Activated T-cell treated with anti-CD3 and anti-CD28 coated beads, Interleukin-2, amount 50 U/mL, for 4 hours (primary cell): ENCODE data around the gene HOXA6. TPM values are rescaled to one million over a fixed set of nuclear protein-coding genes. Genes with fewer than 3 reads are reported as not detected.

Source experiments
- ATAC-seq, 2 donors: fragments of 200-7000 bp; cut with Tn5 transposase; one replicate each; pipeline ENCODE4 v1.10.0; 2021
- DNase-seq: peaks from one replicate; pipeline ENCODE4 v3.0.0-alpha.2; 2020
- H3K27me3 Mint-ChIP-seq: one replicate; pipeline ENCODE4 v1.8.0; 2021; ENCODE audit warnings: low read depth, mixed read lengths
- H3K36me3 Mint-ChIP-seq: one replicate; pipeline ENCODE4 v1.8.0; 2022; ENCODE audit warnings: mixed read lengths; ENCODE audit not compliant: insufficient read depth
- H3K4me1 Mint-ChIP-seq: one replicate; pipeline ENCODE4 v1.8.0; 2021; ENCODE audit warnings: low read depth, mixed read lengths
- H3K4me3 Mint-ChIP-seq: one replicate; pipeline ENCODE4 v1.8.0; 2021; ENCODE audit warnings: mild to moderate bottlenecking, moderate library complexity, mixed read lengths
- H3K9me3 Mint-ChIP-seq: one replicate; pipeline ENCODE4 v1.8.0; 2021; ENCODE audit warnings: mixed read lengths
- total RNA-seq, 3 donors: library from RNA; stranded (reverse); gene quantifications; one replicate each; pipeline ENCODE4 v1.2.1, GENCODE V29; 2021

Gene HOXA6
- not detected for total RNA-seq

- Mint-ChIP-seq H3K4me3 (no peak within 1 kb of the TSS), H3K4me1 (peaks cover 22% of the 10 kb centered on the region)
Measured at GRCh38 chr7:27147199-27148030, at the start of gene HOXA6. HOXA6 (minus strand) TSS chr7:27147774; CDS start chr7:27147749, 25 bp downstream.

GRCh38 chr7:27196287-27196767, 48.8 kb upstream of the HOXA6 start:
- Mint-ChIP-seq H3K4me1 (peaks cover 25% of the 10 kb centered on the region), H3K36me3 (no peaks in the 10 kb centered on the region), H3K4me3 (no peak overlapping the region), H3K9me3 (no peaks in the 10 kb centered on the region), H3K27me3 (peaks cover 79% of the 10 kb centered on the region)
- ATAC-seq, result peak in 1 of 2 donors; percentile 31
- DNase-seq, result peak; percentile 84

More at GRCh38 chr7:27147199-27148030, at the start of gene HOXA6:
- H3K36me3 Mint-ChIP-seq, result no peaks in the 10 kb centered on the region
- H3K27me3 Mint-ChIP-seq, result peaks cover 84% of the 10 kb centered on the region
- H3K9me3 Mint-ChIP-seq, result no peaks in the 10 kb centered on the region
- no peak for ATAC-seq
- no peak for DNase-seq

DNA sequence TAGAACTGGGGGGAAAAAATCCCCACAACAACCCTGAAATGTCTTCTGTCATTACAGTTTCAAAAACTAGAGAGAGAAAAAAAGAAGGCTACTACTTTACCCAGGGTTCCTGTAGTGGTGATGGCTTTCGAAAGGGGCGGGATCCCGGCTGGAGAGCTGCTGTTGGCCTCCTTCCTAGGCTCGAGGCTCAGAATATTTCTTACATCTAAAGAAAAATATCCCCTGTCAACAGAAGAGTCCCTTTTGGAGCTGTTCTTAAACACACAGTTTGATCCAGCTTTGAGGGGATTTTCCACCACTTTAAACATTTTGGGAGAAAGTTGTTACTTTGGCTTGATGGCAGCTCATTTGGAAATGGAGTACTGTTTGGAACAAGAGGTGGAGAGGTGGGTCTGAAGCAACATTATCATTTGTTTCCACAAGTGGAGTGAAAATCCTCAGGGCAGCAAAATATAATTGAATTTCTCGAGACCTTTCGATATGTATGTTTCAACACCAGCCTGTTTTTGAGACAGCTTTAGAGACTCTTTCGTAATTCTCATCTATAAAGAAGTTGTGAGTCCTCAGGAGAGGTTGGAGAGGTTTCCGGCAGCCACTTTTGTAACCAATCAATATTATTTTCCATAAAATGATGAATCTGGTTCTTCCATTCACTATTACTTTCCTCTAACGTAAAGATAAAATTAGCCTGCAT, 47.3 kb upstream of the HOXA6 start:
- Mint-ChIP-seq H3K9me3 (no peaks in the 10 kb centered on the region), H3K4me3 (no peak overlapping the region), H3K27me3 (peaks cover 81% of the 10 kb centered on the region), H3K36me3 (no peaks in the 10 kb centered on the region), H3K4me1 (peaks cover 13% of the 10 kb centered on the region)
- no peak for DNase-seq
- no peak for ATAC-seq

DNA sequence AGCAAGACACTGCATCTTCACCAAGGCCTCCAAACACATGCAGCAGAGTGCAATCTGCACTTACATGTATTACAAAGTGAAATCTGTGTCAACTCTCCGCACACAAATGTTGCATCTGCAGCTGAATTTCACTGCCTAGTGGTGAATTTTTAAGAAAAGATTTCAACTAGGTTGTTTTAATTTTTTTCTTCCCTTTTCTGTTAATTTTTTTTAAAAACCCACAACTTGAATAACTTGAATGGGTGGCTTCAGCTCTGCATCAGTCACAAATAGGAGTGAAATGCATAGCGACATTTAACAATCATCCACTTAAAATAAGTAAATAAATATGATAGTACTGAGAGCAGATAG, 46.4 kb upstream of the HOXA6 start:
- Mint-ChIP-seq H3K4me3 (no peak overlapping the region), H3K4me1 (peaks cover 16% of the 10 kb centered on the region), H3K27me3 (peaks cover 87% of the 10 kb centered on the region), H3K9me3 (no peaks in the 10 kb centered on the region), H3K36me3 (no peaks in the 10 kb centered on the region)
- ATAC-seq, result no peak
- DNase-seq, result no peak

DNA sequence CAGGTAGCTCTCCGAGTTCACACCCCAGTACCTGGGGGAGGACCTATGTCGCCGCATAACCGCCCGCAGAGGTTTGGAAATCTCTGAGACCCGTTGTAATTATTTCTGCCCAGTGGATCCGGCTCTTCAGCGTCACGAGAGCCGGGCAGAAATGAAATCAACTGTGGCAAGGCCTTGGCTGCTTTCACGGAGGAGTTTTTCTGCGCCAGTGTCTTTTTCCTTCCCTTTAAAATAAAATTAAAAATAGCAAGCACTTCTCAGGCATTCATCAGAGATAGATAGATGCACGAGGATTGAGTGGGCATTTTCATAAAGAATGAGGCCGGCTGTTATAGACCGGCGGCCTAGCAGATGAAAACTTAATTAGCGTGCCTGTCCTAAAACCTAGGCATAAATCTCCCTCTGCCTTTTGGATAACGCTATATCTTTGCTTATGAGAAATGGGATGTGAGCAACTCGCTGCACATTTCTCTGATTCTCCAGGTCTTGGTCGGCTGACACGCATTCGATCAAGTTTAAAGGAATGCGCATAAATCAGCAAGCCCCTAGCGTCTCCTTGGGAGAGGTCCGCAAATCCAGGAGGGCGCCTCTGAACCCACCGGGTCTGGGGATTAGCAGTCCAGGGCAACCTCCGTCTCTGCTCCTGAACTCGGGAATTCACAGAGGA, 45.9 kb upstream of the HOXA6 start:
- Mint-ChIP-seq H3K4me3 (no peak overlapping the region), H3K27me3 (peaks cover 87% of the 10 kb centered on the region), H3K9me3 (no peaks in the 10 kb centered on the region), H3K36me3 (no peaks in the 10 kb centered on the region), H3K4me1 (peaks cover 19% of the 10 kb centered on the region)
- ATAC-seq (no peak), DNase-seq (no peak)

DNA sequence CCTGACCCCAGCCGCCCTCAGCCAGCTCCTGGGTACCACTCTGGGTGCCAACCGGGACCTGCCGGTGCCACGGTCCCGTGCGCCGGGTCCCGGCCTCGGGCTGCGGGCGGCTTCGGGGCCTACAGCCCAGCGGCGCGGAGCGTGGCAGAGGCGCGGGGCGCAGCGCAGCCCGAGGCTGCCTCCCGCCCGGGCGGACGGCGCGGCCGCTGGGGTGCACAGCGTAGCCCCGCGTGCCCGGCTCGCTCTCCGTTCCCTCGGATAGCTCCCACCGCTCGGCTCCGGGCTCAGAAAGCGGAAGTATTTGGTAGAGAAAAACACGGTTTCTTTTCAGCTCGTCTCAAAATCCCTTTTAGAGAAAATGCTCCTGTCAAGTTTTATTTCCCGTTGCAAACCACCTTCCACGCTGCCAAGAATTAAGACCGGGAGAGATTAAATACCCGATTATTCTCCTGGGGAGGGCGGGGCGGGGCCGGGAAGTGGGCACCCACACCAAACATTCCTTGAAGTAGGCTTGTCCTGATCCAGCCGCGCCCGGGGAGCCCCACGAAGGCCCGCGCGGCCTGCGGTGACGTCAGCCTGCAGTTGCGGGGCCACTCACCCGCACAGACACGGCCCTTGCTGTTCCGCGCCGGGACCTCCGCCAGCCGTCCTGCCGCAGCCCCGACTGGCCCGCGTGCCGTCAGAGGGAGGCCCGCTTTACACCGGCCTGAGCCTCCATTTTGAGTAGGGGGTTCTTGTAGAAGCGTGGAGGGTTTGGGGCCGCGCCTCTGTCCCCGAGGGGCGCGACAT, 45.2 kb upstream of the HOXA6 start:
- Mint-ChIP-seq H3K4me1 (peaks cover 22% of the 10 kb centered on the region), H3K36me3 (no peaks in the 10 kb centered on the region), H3K9me3 (no peaks in the 10 kb centered on the region), H3K4me3 (peak overlapping the region; percentile 55), H3K27me3 (peaks cover 87% of the 10 kb centered on the region)
- DNase-seq (no peak), ATAC-seq (peak; percentile 60 to 66)

GRCh38 chr7:27191833-27192545, 44.4 kb upstream of the HOXA6 start:
- peaks cover 28% of the 10 kb centered on the region for H3K4me1 Mint-ChIP-seq
- H3K9me3 Mint-ChIP-seq, result no peaks in the 10 kb centered on the region
- peaks cover 87% of the 10 kb centered on the region for H3K27me3 Mint-ChIP-seq
- H3K36me3 Mint-ChIP-seq, result no peaks in the 10 kb centered on the region
- no peak for DNase-seq
- peak overlapping the region; percentile 46 for H3K4me3 Mint-ChIP-seq
- ATAC-seq, result peak; percentile 12 to 17

GRCh38 chr7:27191161-27191731, 43.7 kb upstream of the HOXA6 start:
- no peak for DNase-seq
- Mint-ChIP-seq H3K9me3 (no peaks in the 10 kb centered on the region), H3K4me1 (peaks cover 28% of the 10 kb centered on the region), H3K36me3 (no peaks in the 10 kb centered on the region), H3K4me3 (no peak overlapping the region), H3K27me3 (peaks cover 88% of the 10 kb centered on the region)
- no peak for ATAC-seq

DNA sequence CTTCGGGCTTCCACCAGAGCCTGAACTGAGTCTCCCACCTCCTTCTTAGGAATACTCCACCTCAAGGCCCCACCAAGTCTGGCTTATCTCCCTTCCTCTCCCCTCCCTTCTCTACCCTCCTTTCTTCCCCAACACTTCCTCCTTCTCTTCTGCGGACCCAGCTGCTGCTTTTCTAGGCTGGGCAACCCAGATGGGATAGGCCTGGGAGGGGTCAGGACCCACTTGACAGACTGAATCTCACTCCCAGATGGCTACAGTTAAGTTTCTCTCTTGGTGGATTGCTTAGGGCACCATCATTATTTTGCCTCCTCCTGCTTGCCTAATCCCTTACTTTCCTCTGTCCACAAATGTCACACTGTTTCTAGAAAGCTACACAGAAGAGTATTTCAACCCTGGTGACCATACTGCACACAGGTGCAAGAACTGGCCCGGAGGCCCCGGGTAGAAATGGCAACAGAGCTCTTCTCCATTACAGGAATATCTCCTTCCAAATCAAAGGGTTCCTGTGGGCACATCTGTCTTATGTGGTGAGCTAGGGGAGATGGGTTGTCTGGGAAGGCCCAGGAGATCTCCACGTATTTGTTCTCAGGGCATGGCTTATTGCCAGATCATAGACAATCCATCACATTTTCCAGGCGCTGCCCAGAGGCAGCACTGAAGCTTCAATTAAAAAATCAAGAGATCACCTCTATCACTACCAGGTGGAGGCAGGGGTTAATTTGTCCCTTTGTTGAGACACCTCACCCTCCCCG, 42.6 kb upstream of the HOXA6 start:
- Mint-ChIP-seq H3K4me3 (no peak overlapping the region), H3K9me3 (no peaks in the 10 kb centered on the region), H3K4me1 (peaks cover 39% of the 10 kb centered on the region), H3K36me3 (no peaks in the 10 kb centered on the region), H3K27me3 (peaks cover 92% of the 10 kb centered on the region)
- ATAC-seq (no peak), DNase-seq (no peak)

DNA sequence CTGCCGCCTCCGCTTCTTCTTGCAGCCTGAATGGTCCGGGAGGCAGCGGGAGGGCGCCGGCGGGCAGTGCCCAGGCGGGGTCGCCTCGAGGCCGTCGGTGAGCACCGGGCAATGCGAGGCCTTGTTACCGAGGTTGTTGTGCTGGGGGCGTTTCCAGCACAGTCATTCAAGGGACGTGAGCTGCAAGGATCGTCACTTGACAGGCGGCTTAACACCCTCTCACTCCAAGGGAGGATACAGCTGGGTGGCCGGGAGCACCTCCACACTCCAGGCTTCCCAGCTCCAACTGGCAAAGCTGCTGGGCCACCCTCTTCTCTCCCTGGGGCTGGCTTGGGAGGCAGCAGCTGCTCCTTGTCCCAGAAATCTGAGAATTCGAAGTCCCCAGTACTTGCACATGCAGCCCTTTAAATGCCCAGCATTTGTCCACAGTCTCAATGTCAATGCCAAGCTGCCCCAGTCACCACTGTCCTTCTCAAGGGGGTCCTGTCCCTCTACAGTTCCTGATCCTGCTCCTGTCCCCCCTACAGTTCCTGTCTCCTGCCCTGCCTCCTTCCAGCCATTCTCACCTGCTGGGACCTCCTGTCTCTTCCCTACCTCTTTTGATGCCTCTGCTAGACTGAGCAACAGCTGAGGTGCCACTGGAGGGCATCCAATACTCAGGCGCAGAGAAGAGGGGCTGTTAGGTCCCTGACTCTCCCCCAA, 41.9 kb upstream of the HOXA6 start:
- Mint-ChIP-seq H3K4me1 (peaks cover 46% of the 10 kb centered on the region), H3K27me3 (peaks cover 91% of the 10 kb centered on the region), H3K36me3 (no peaks in the 10 kb centered on the region), H3K9me3 (no peaks in the 10 kb centered on the region), H3K4me3 (peak overlapping the region; percentile 43)
- DNase-seq (no peak), ATAC-seq (no peak)

DNA sequence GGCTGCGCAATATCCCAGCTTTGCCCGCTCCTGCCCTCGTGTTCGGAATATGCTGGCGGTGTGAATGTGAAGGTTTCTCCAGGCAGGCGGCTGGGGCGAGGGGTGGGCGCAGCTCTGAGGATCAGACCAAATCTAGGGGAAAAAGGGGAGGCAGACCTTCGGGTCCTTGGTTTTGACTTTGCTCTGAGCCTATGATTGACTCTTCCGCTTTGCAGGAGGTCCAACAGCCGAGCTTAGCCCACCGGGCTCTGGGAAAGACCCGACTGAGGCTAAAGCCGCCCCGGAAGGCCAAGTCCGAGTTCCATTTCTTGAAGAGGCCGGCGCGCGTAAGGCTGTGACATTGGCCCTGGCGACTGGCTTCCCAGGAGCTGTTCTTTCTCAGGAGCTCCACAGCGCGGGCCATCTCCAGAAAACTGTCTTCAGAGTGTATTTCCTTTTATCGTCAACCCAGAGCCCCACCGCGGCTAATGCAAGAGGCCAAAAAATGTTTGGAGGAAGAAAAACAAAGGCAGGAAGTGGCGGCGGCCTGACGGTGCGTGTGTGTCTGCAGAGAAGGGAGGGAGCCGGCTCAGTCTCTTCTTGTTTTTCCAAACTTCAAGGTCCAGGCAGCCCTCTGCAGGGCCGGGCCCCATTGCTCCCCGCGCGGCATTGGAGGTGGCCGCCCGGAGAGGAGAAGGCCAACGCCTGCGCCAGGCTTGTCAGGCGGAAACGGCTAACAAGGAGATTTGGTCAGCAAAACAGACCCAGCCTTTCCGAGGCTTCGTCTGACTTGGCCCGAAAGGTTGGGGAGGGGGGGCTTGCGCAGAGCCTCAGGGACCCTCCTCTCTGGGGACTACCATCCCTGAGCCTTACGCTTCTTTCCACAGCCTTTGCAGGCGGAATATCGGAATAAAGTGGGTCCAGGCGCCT, 41.1 kb upstream of the HOXA6 start:
- H3K27me3 Mint-ChIP-seq, result peaks cover 90% of the 10 kb centered on the region
- H3K4me3 Mint-ChIP-seq, result peak overlapping the region; percentile 68
- peaks cover 52% of the 10 kb centered on the region for H3K4me1 Mint-ChIP-seq
- no peak for ATAC-seq
- no peak for DNase-seq
- no peaks in the 10 kb centered on the region for H3K36me3 Mint-ChIP-seq
- no peaks in the 10 kb centered on the region for H3K9me3 Mint-ChIP-seq
